GM23338 (cell line): ENCODE data around the gene TCF7L1. TPM values are rescaled to one million over a fixed set of nuclear protein-coding genes. Genes with fewer than 3 reads are reported as not detected.
A peak's percentile ranks its signal among the peaks of the same experiment; 100 is the strongest.

ENCODE experiments used
- ATAC-seq: fragments of 200-7000 bp; cut with Tn5 transposase; 3 replicates; pipeline ENCODE4 v1.9.1; 2020
- DNase-seq: peaks from one replicate; pipeline ENCODE4 v3.0.0-alpha.2; 2015; ENCODE audit warnings: low spot score
- H2AFZ ChIP-seq: fragments of 200-600 bp; sonication (generic); 2 replicates; pipeline ENCODE4 v1.8.0; 2016; ENCODE audit warnings: antibody characterized with exemption, mild to moderate bottlenecking, moderate library complexity
- H3F3A ChIP-seq: fragments of 200-600 bp; sonication (generic); replicated peaks from 2 replicates; pipeline ENCODE4 v1.8.0; 2017; ENCODE audit warnings: antibody characterized with exemption, mixed run types, low read depth
- H3K27ac ChIP-seq: fragments of 200-600 bp; sonication (generic); 2 replicates; pipeline ENCODE4 v1.6.1; 2016; ENCODE audit warnings: low read depth
- H3K27me3 ChIP-seq: fragments of 200-600 bp; sonication (generic); 2 replicates; pipeline ENCODE4 v1.8.0; 2016; ENCODE audit warnings: mild to moderate bottlenecking, mixed run types, moderate library complexity; ENCODE audit not compliant: insufficient read depth
- H3K36me3 ChIP-seq: fragments of 200-600 bp; sonication (generic); 2 replicates; pipeline ENCODE4 v1.8.0; 2016; ENCODE audit warnings: mild to moderate bottlenecking; ENCODE audit not compliant: insufficient read depth
- H3K4me1 ChIP-seq: fragments of 200-600 bp; sonication (generic); 2 replicates; pipeline ENCODE4 v1.8.0; 2016; ENCODE audit warnings: mild to moderate bottlenecking, moderate library complexity; ENCODE audit not compliant: insufficient read depth
- H3K4me2 ChIP-seq: fragments of 200-600 bp; sonication (generic); 2 replicates; pipeline ENCODE4 v1.7.1; 2017; ENCODE audit warnings: mixed run types
- H3K4me3 ChIP-seq: fragments of 200-600 bp; sonication (generic); 2 replicates; pipeline ENCODE4 v1.6.1; 2016; ENCODE audit warnings: mixed run types
- H3K79me2 ChIP-seq: fragments of 200-600 bp; sonication (generic); replicated peaks from 2 replicates; pipeline ENCODE4 v1.8.0; 2017; ENCODE audit warnings: mild to moderate bottlenecking; ENCODE audit not compliant: insufficient read depth
- H3K9me2 ChIP-seq: fragments of 200-600 bp; sonication (generic); 2 replicates; pipeline ENCODE4 v1.8.0; 2017; ENCODE audit not compliant: insufficient read depth
- H4K20me1 ChIP-seq: fragments of 200-600 bp; sonication (generic); replicated peaks from 2 replicates; pipeline ENCODE4 v1.8.0; 2017; ENCODE audit warnings: mild to moderate bottlenecking; ENCODE audit not compliant: insufficient read depth
- H3K27ac Mint-ChIP-seq: 2 replicates; pipeline ENCODE4 v1.8.0; 2020; ENCODE audit warnings: inconsistent platforms, mild to moderate bottlenecking, moderate library complexity, mixed read lengths
- H3K27me3 Mint-ChIP-seq: 3 replicates; pipeline ENCODE4 v1.8.0; 2022; ENCODE audit warnings: low read depth, mild to moderate bottlenecking, moderate library complexity, mixed read lengths, inconsistent platforms; ENCODE audit not compliant: insufficient read depth, poor library complexity
- H3K36me3 Mint-ChIP-seq: 3 replicates; pipeline ENCODE4 v1.8.0; 2021; ENCODE audit warnings: low read depth, mild to moderate bottlenecking, inconsistent platforms, moderate library complexity, mixed read lengths
- H3K4me1 Mint-ChIP-seq: 3 replicates; pipeline ENCODE4 v1.8.0; 2020; ENCODE audit warnings: mild to moderate bottlenecking, inconsistent platforms, mixed read lengths
- H3K4me3 Mint-ChIP-seq: 3 replicates; pipeline ENCODE4 v1.8.0; 2021; ENCODE audit warnings: moderate library complexity, mild to moderate bottlenecking, inconsistent platforms, mixed read lengths
- H3K9me3 Mint-ChIP-seq: 3 replicates; pipeline ENCODE4 v1.8.0; 2020; ENCODE audit warnings: moderate library complexity, mild to moderate bottlenecking, inconsistent platforms, mixed read lengths
- CREB1 ChIP-seq: fragments of 250-450 bp; sonication (Bioruptor Pico); IDR thresholded peaks from 2 replicates; pipeline ENCODE4 v1.5.0; 2020; ENCODE audit warnings: low read depth, mild to moderate bottlenecking, moderate library complexity
- EZH2 ChIP-seq: fragments of 200-600 bp; sonication (generic); IDR thresholded peaks from one replicate; pipeline ENCODE4 v1.8.0; 2017; ENCODE audit warnings: antibody characterized with exemption, mild to moderate bottlenecking, low read depth; ENCODE audit not compliant: unreplicated experiment
- EZH2phosphoT487 ChIP-seq: fragments of 200-600 bp; sonication (generic); IDR thresholded peaks from one replicate; pipeline ENCODE4 v1.8.1; 2018; ENCODE audit warnings: antibody characterized with exemption; ENCODE audit not compliant: unreplicated experiment
- JUNB ChIP-seq: IDR thresholded peaks from one replicate; pipeline ENCODE4 v1.6.1; 2016; ENCODE audit warnings: antibody characterized with exemption; ENCODE audit not compliant: unreplicated experiment
- NANOG ChIP-seq: IDR thresholded peaks from 2 replicates; pipeline ENCODE4 v1.6.1; 2016; ENCODE audit warnings: antibody characterized with exemption, borderline replicate concordance
- POLR2AphosphoS5 ChIP-seq: IDR thresholded peaks from 2 replicates; pipeline ENCODE4 v1.6.1; 2016; ENCODE audit warnings: antibody characterized with exemption, low read depth
- STAT1 ChIP-seq: IDR thresholded peaks from one replicate; pipeline ENCODE4 v1.6.1; 2016; ENCODE audit warnings: antibody characterized with exemption; ENCODE audit not compliant: unreplicated experiment
- ZNF114 ChIP-seq: fragments of 250-450 bp; sonication (Bioruptor Pico); IDR thresholded peaks from 2 replicates; pipeline ENCODE4 v1.5.0; 2020; ENCODE audit warnings: mild to moderate bottlenecking, moderate library complexity
- ZNF331 ChIP-seq: fragments of 250-450 bp; sonication (Bioruptor Pico); IDR thresholded peaks from 2 replicates; pipeline ENCODE4 v1.5.0; 2020; ENCODE audit warnings: low read depth, mild to moderate bottlenecking, moderate library complexity
- polyA plus RNA-seq: library from polyadenylated mRNA; unstranded; fragments of >200 nt; fragmentation: Nextera tagmentation; extraction: Ambion mirVana; gene quantifications from 2 replicates; pipeline ENCODE4 v1.2.1, GENCODE V29; 2016
- total RNA-seq: library from RNA; depleted of rRNA; stranded (reverse); fragments of >200 nt; shearing (Covaris generic); gene quantifications from 2 replicates; pipeline ENCODE4 v1.2.3, GENCODE V29; 2014
- TF ChIP-seq, protein P1 (sequence below): fragments of 250-450 bp; sonication (Bioruptor Pico); IDR thresholded peaks from 2 replicates; pipeline ENCODE4 v1.5.0; 2020; ENCODE audit warnings: mild to moderate bottlenecking, moderate library complexity
- TF ChIP-seq, protein P2 (sequence below): IDR thresholded peaks from 2 replicates; pipeline ENCODE4 v1.6.1; 2016; ENCODE audit warnings: antibody characterized with exemption
- TF ChIP-seq, protein P3 (sequence below), 2 experiments: fragments of 200-600 bp in 1 of 2; sonication (generic) in 1 of 2; conservative IDR thresholded peaks; 2 replicates each; pipeline versions ENCODE4 v1.5.1 to v1.6.1; 2016 to 2017; ENCODE audit warnings: antibody characterized with exemption in 2 of 2, low read depth in 2 of 2, mild to moderate bottlenecking in 2 of 2, moderate library complexity in 1 of 2
- TF ChIP-seq, protein P4 (sequence below): IDR thresholded peaks from one replicate; pipeline ENCODE4 v1.6.1; 2018; ENCODE audit warnings: antibody characterized with exemption; ENCODE audit not compliant: unreplicated experiment

TCF7L1 gene
- total and polyA plus RNA-seq, 2 experiments from 2014 or later: 47.3 to 101 TPM

DNA sequence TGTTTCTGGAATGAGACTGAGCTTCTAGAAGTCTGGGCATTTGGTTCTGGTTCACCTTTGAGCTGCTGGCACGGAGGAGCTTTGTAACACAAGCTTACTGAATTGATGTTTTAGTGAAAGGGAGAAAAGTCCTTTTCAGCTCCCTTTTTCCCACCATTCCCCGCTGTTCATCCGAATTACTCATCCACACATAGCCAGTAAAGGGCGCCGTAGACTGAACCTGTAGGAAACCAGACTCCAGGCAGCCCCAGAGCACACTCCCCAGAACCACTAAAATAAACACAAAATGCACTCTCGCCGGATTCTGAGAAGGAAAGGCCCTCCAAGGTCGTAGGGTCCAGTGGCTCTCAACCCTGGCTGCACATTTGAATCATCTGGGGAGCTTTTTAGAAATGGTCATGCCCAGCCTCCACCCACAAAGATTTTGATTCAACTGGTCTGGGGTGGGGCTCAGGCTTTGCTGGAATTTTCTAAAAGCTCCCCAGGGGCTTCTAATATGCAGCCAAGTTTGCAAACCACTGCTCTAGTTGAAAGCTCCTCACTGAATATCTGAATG, 29.6 kb downstream of the TCF7L1 start:
- peak overlapping the region; percentile 27; the same call in 2 of the 3 replicates for H3K4me3 Mint-ChIP-seq
- Histone ChIP-seq H3K9me2 (no peaks in the 10 kb centered on the region), H3K27me3 (no peaks in the 10 kb centered on the region), H3K79me2 (peaks cover 100% of the 10 kb centered on the region), H3K4me2 (peak overlapping the region; percentile 69), H2AFZ (no peak overlapping the region), H4K20me1 (peaks cover 96% of the 10 kb centered on the region), H3F3A (peaks cover 14% of the 10 kb centered on the region; the same call in 1 of the 2 replicates), H3K4me1 (peaks cover 76% of the 10 kb centered on the region), H3K36me3 (no peaks in the 10 kb centered on the region; the same call in 1 of the 2 replicates), H3K4me3 (peak overlapping the region; percentile 9; the same call in 1 of the 2 replicates), H3K27ac (peak overlapping the region; percentile 62; the same call in 1 of the 2 replicates)
- no peaks in the 10 kb centered on the region for H3K9me3 Mint-ChIP-seq
- DNase-seq: no peak
- peaks cover 26% of the 10 kb centered on the region for H3K27me3 Mint-ChIP-seq
- peak overlapping the region; percentile 74 for H3K27ac Mint-ChIP-seq
- peaks cover 18% of the 10 kb centered on the region for H3K36me3 Mint-ChIP-seq
- TF ChIP-seq NANOG (no peak), CREB1 (CRISPR knock-in tag) (no peak), ZNF331 (CRISPR knock-in tag) (no peak), STAT1 (no peak), EZH2phosphoT487 (no peak), ZNF114 (CRISPR knock-in tag) (no peak), EZH2 (no peak), POLR2AphosphoS5 (no peak), JUNB (no peak)
- TF ChIP-seq, protein P1, sequence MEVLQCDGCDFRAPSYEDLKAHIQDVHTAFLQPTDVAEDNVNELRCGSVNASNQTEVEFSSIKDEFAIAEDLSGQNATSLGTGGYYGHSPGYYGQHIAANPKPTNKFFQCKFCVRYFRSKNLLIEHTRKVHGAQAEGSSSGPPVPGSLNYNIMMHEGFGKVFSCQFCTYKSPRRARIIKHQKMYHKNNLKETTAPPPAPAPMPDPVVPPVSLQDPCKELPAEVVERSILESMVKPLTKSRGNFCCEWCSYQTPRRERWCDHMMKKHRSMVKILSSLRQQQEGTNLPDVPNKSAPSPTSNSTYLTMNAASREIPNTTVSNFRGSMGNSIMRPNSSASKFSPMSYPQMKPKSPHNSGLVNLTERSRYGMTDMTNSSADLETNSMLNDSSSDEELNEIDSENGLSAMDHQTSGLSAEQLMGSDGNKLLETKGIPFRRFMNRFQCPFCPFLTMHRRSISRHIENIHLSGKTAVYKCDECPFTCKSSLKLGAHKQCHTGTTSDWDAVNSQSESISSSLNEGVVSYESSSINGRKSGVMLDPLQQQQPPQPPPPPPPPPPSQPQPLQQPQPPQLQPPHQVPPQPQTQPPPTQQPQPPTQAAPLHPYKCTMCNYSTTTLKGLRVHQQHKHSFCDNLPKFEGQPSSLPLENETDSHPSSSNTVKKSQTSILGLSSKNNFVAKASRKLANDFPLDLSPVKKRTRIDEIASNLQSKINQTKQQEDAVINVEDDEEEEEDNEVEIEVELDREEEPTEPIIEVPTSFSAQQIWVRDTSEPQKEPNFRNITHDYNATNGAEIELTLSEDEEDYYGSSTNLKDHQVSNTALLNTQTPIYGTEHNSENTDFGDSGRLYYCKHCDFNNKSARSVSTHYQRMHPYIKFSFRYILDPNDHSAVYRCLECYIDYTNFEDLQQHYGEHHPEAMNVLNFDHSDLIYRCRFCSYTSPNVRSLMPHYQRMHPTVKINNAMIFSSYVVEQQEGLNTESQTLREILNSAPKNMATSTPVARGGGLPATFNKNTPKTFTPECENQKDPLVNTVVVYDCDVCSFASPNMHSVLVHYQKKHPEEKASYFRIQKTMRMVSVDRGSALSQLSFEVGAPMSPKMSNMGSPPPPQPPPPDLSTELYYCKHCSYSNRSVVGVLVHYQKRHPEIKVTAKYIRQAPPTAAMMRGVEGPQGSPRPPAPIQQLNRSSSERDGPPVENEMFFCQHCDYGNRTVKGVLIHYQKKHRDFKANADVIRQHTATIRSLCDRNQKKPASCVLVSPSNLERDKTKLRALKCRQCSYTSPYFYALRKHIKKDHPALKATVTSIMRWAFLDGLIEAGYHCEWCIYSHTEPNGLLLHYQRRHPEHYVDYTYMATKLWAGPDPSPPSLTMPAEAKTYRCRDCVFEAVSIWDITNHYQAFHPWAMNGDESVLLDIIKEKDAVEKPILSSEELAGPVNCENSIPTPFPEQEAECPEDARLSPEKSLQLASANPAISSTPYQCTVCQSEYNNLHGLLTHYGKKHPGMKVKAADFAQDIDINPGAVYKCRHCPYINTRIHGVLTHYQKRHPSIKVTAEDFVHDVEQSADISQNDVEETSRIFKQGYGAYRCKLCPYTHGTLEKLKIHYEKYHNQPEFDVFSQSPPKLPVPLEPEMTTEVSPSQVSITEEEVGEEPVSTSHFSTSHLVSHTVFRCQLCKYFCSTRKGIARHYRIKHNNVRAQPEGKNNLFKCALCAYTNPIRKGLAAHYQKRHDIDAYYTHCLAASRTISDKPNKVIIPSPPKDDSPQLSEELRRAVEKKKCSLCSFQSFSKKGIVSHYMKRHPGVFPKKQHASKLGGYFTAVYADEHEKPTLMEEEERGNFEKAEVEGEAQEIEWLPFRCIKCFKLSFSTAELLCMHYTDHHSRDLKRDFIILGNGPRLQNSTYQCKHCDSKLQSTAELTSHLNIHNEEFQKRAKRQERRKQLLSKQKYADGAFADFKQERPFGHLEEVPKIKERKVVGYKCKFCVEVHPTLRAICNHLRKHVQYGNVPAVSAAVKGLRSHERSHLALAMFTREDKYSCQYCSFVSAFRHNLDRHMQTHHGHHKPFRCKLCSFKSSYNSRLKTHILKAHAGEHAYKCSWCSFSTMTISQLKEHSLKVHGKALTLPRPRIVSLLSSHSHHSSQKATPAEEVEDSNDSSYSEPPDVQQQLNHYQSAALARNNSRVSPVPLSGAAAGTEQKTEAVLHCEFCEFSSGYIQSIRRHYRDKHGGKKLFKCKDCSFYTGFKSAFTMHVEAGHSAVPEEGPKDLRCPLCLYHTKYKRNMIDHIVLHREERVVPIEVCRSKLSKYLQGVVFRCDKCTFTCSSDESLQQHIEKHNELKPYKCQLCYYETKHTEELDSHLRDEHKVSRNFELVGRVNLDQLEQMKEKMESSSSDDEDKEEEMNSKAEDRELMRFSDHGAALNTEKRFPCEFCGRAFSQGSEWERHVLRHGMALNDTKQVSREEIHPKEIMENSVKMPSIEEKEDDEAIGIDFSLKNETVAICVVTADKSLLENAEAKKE: no peak
- TF ChIP-seq, protein P2, sequence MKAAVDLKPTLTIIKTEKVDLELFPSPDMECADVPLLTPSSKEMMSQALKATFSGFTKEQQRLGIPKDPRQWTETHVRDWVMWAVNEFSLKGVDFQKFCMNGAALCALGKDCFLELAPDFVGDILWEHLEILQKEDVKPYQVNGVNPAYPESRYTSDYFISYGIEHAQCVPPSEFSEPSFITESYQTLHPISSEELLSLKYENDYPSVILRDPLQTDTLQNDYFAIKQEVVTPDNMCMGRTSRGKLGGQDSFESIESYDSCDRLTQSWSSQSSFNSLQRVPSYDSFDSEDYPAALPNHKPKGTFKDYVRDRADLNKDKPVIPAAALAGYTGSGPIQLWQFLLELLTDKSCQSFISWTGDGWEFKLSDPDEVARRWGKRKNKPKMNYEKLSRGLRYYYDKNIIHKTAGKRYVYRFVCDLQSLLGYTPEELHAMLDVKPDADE: no peak
- TF ChIP-seq, protein P3, sequence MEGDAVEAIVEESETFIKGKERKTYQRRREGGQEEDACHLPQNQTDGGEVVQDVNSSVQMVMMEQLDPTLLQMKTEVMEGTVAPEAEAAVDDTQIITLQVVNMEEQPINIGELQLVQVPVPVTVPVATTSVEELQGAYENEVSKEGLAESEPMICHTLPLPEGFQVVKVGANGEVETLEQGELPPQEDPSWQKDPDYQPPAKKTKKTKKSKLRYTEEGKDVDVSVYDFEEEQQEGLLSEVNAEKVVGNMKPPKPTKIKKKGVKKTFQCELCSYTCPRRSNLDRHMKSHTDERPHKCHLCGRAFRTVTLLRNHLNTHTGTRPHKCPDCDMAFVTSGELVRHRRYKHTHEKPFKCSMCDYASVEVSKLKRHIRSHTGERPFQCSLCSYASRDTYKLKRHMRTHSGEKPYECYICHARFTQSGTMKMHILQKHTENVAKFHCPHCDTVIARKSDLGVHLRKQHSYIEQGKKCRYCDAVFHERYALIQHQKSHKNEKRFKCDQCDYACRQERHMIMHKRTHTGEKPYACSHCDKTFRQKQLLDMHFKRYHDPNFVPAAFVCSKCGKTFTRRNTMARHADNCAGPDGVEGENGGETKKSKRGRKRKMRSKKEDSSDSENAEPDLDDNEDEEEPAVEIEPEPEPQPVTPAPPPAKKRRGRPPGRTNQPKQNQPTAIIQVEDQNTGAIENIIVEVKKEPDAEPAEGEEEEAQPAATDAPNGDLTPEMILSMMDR (conservative IDR thresholded peaks at IDR 0.05; ENCODE audit: low read depth in 2 of 2): no peak
- TF ChIP-seq, protein P4, sequence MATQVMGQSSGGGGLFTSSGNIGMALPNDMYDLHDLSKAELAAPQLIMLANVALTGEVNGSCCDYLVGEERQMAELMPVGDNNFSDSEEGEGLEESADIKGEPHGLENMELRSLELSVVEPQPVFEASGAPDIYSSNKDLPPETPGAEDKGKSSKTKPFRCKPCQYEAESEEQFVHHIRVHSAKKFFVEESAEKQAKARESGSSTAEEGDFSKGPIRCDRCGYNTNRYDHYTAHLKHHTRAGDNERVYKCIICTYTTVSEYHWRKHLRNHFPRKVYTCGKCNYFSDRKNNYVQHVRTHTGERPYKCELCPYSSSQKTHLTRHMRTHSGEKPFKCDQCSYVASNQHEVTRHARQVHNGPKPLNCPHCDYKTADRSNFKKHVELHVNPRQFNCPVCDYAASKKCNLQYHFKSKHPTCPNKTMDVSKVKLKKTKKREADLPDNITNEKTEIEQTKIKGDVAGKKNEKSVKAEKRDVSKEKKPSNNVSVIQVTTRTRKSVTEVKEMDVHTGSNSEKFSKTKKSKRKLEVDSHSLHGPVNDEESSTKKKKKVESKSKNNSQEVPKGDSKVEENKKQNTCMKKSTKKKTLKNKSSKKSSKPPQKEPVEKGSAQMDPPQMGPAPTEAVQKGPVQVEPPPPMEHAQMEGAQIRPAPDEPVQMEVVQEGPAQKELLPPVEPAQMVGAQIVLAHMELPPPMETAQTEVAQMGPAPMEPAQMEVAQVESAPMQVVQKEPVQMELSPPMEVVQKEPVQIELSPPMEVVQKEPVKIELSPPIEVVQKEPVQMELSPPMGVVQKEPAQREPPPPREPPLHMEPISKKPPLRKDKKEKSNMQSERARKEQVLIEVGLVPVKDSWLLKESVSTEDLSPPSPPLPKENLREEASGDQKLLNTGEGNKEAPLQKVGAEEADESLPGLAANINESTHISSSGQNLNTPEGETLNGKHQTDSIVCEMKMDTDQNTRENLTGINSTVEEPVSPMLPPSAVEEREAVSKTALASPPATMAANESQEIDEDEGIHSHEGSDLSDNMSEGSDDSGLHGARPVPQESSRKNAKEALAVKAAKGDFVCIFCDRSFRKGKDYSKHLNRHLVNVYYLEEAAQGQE: no peak
- ATAC-seq: peak; percentile 3; the same call in 1 of the 3 replicates
- H3K4me1 Mint-ChIP-seq: peaks cover 86% of the 10 kb centered on the region
